ENCODE results near the gene BOD1L1.

The BOD1L1 gene

GRCh38 chr4:13529128-13529919 lies 98.2 kb downstream of the BOD1L1 start:
- no peak overlapping the region for H3K4me3 ChIP-seq (ENCODE audit: low read depth, low read length)
- TF ChIP-seq, protein P1, sequence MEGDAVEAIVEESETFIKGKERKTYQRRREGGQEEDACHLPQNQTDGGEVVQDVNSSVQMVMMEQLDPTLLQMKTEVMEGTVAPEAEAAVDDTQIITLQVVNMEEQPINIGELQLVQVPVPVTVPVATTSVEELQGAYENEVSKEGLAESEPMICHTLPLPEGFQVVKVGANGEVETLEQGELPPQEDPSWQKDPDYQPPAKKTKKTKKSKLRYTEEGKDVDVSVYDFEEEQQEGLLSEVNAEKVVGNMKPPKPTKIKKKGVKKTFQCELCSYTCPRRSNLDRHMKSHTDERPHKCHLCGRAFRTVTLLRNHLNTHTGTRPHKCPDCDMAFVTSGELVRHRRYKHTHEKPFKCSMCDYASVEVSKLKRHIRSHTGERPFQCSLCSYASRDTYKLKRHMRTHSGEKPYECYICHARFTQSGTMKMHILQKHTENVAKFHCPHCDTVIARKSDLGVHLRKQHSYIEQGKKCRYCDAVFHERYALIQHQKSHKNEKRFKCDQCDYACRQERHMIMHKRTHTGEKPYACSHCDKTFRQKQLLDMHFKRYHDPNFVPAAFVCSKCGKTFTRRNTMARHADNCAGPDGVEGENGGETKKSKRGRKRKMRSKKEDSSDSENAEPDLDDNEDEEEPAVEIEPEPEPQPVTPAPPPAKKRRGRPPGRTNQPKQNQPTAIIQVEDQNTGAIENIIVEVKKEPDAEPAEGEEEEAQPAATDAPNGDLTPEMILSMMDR (IDR thresholded peaks at IDR 0.05; ENCODE audit: borderline replicate concordance, insufficient read depth, low read depth, low read length), result no peak

- no peak overlapping the region for H3K4me3 ChIP-seq (ENCODE audit: low read depth, low read length)
Measured at GRCh38 chr4:13528821-13529127, 98.8 kb downstream of the BOD1L1 start.

GRCh38 chr4:13527981-13528820 lies 99.3 kb downstream of the BOD1L1 start:
- TF ChIP-seq, protein P1 (IDR thresholded peaks at IDR 0.05; ENCODE audit: borderline replicate concordance, insufficient read depth, low read depth, low read length), result no peak
- H3K4me3 ChIP-seq (ENCODE audit: low read depth, low read length), result no peak overlapping the region

More at GRCh38 chr4:13528821-13529127, 98.8 kb downstream of the BOD1L1 start:
- TF ChIP-seq, protein P1 (IDR thresholded peaks at IDR 0.05; ENCODE audit: borderline replicate concordance, insufficient read depth, low read depth, low read length), result no peak

- TF ChIP-seq, protein P1 (IDR thresholded peaks at IDR 0.05; ENCODE audit: borderline replicate concordance, insufficient read depth, low read depth, low read length), result no peak
- H3K4me3 ChIP-seq (ENCODE audit: low read depth, low read length), result no peak overlapping the region
Measured at GRCh38 chr4:13527192-13527980, 100.1 kb downstream of the BOD1L1 start.

- TF ChIP-seq, protein P1 (IDR thresholded peaks at IDR 0.05; ENCODE audit: borderline replicate concordance, insufficient read depth, low read depth, low read length), result no peak
- H3K4me3 ChIP-seq (ENCODE audit: low read depth, low read length), result no peak overlapping the region
Measured at GRCh38 chr4:13526658-13527057, 100.9 kb downstream of the BOD1L1 start.

GRCh38 chr4:13525606-13526281 lies 101.8 kb downstream of the BOD1L1 start:
- H3K4me3 ChIP-seq (ENCODE audit: low read depth, low read length), result no peak overlapping the region
- TF ChIP-seq, protein P1 (IDR thresholded peaks at IDR 0.05; ENCODE audit: borderline replicate concordance, insufficient read depth, low read depth, low read length), result no peak

All from GM12875 (cell line).